Caco-2 (cell line): ENCODE data around the gene ZNF225. TPM values are rescaled to one million over a fixed set of nuclear protein-coding genes. Genes with fewer than 3 reads are reported as not detected.

Experiments used
- BruUV-seq: library from RNA; stranded (reverse); fragments of 400-500 nt; replicated peaks from 2 replicates; lab custom pipeline; 2021; lab: Mats Ljungman, UMichigan
- CTCF ChIA-PET: fragments of 300-600 bp; sonication (Branson Sonifier 250); formaldehyde crosslinking; loops from one replicate; lab custom pipeline; 2022; ENCODE audit warnings: antibody characterized with exemption; lab: Charles Lee
- POLR2A ChIA-PET: fragments of 300-600 bp; sonication (Branson Sonifier 250); formaldehyde crosslinking; loops from one replicate; lab custom pipeline; 2022; ENCODE audit warnings: antibody characterized with exemption; lab: Charles Lee
- DNase-seq, 2 experiments: peaks; one replicate each; pipeline versions ENCODE4 v3.0.0 to v3.0.0-alpha.2; 2020 to 2022
- H3K27me3 ChIP-seq: replicated peaks from 2 replicates; pipeline ENCODE4 v1.6.0; 2011; ENCODE audit warnings: low read length; ENCODE audit not compliant: control insufficient read depth, insufficient read depth
- H3K36me3 ChIP-seq: 2 replicates; pipeline ENCODE4 v1.5.1; 2011; ENCODE audit warnings: low read length; ENCODE audit not compliant: control insufficient read depth, insufficient read depth
- H3K4me1 ChIP-seq: fragments of 250-450 bp; sonication (Bioruptor Pico); 2 replicates; pipeline ENCODE4 v1.5.1; 2020; ENCODE audit warnings: mild to moderate bottlenecking
- H3K4me3 ChIP-seq: 2 replicates; pipeline ENCODE4 v1.5.1; 2011; ENCODE audit warnings: low read depth, mild to moderate bottlenecking, control low read depth, low read length
- H3K9me3 ChIP-seq: fragments of 250-450 bp; sonication (Bioruptor Pico); 2 replicates; pipeline ENCODE4 v1.5.1; 2020; ENCODE audit warnings: mild to moderate bottlenecking, moderate library complexity
- H3K27ac Mint-ChIP-seq: one replicate; pipeline ENCODE4 v1.8.0; 2022; ENCODE audit warnings: mixed read lengths; ENCODE audit not compliant: unreplicated experiment
- H3K27me3 Mint-ChIP-seq: one replicate; pipeline ENCODE4 v1.8.0; 2022; ENCODE audit warnings: mixed read lengths; ENCODE audit not compliant: insufficient read depth, unreplicated experiment
- H3K36me3 Mint-ChIP-seq: one replicate; pipeline ENCODE4 v1.8.0; 2022; ENCODE audit warnings: mild to moderate bottlenecking, mixed read lengths; ENCODE audit not compliant: insufficient read depth, unreplicated experiment
- H3K4me1 Mint-ChIP-seq: one replicate; pipeline ENCODE4 v1.8.0; 2022; ENCODE audit warnings: low read depth, mixed read lengths; ENCODE audit not compliant: unreplicated experiment
- H3K4me3 Mint-ChIP-seq: one replicate; pipeline ENCODE4 v1.8.0; 2022; ENCODE audit warnings: mild to moderate bottlenecking, moderate library complexity, mixed read lengths; ENCODE audit not compliant: unreplicated experiment
- H3K9me3 Mint-ChIP-seq: one replicate; pipeline ENCODE4 v1.8.0; 2022; ENCODE audit warnings: mixed read lengths; ENCODE audit not compliant: unreplicated experiment
- CTCF ChIP-seq, 2 experiments: fragments of 200-600 bp in 1 of 2; IDR thresholded peaks; 1 replicate in 1 of 2; 2 replicates in 1 of 2; pipeline versions ENCODE4 v1.5.1 to v1.8.0; 2011 to 2022; ENCODE audit warnings: antibody characterized with exemption in 1 of 2, control low read depth in 1 of 2, inconsistent platforms in 1 of 2, low read depth in 1 of 2, low read length in 1 of 2, mild to moderate bottlenecking in 1 of 2, moderate library complexity in 1 of 2; ENCODE audit not compliant: insufficient read depth in 1 of 2, severe bottlenecking in 1 of 2, unreplicated experiment in 1 of 2
- intact Hi-C: fragments of 100-400 bp; cut with micrococcal nuclease; formaldehyde crosslinking; loops from one replicate; pipeline ENCODE4 v1.10.0; 2022; ENCODE audit not compliant: unreplicated experiment
- total RNA-seq: library from RNA; stranded (reverse); gene quantifications from 2 replicates; pipeline ENCODE4 v1.2.3, GENCODE V29; 2022

The ZNF225 gene
- total RNA-seq, 1 experiment from 2014 or later = 4.8 TPM

DNA sequence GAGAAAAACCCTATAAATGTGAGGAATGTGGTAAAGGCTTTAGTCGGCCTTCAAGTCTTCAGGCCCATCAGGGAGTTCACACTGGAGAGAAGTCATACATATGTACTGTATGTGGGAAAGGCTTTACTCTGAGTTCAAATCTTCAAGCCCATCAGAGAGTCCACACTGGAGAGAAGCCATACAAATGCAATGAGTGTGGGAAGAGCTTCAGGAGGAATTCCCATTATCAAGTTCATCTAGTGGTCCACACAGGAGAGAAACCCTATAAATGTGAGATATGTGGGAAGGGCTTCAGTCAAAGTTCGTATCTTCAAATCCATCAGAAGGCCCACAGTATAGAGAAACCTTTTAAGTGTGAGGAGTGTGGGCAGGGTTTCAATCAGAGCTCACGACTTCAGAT lies 63.4 kb downstream of the ZNF225 start:
- intact Hi-C loops = no loop called here
- no TSS peak for BruUV-seq
- Mint-ChIP-seq H3K4me3 (no peak overlapping the region), H3K9me3 (peaks cover 56% of the 10 kb centered on the region), H3K27ac (peak overlapping the region; percentile 10), H3K27me3 (peaks cover 2% of the 10 kb centered on the region), H3K36me3 (peaks cover 63% of the 10 kb centered on the region), H3K4me1 (no peaks in the 10 kb centered on the region)
- peaks cover 6% of the 10 kb centered on the region for H3K36me3 ChIP-seq
- peaks cover 10% of the 10 kb centered on the region; the same call in 1 of the 2 replicates for H3K9me3 ChIP-seq
- ChIA-PET POLR2A (no interaction called here), CTCF (no interaction called here)
- H3K4me1 ChIP-seq = no peaks in the 10 kb centered on the region
- no peak for DNase-seq
- TF ChIP-seq CTCF (IDR thresholded peaks at IDR 0.05; ENCODE audit: insufficient read depth in 1 of 2, low read depth in 1 of 2, low read length in 1 of 2, severe bottlenecking in 1 of 2, unreplicated experiment in 1 of 2) = no peak
- no peaks in the 10 kb centered on the region for H3K27me3 ChIP-seq
- no peak overlapping the region for H3K4me3 ChIP-seq

GRCh38 chr19:44180968-44181367 lies 67.8 kb downstream of the ZNF225 start:
- Histone ChIP-seq H3K4me3 (no peak overlapping the region), H3K9me3 (peaks cover 10% of the 10 kb centered on the region; the same call in 1 of the 2 replicates), H3K4me1 (no peaks in the 10 kb centered on the region), H3K27me3 (no peaks in the 10 kb centered on the region), H3K36me3 (no peaks in the 10 kb centered on the region)
- H3K4me3 Mint-ChIP-seq = no peak overlapping the region
- peaks cover 19% of the 10 kb centered on the region for H3K36me3 Mint-ChIP-seq
- CTCF ChIA-PET = no interaction called here
- peaks cover 23% of the 10 kb centered on the region for H3K9me3 Mint-ChIP-seq
- no TSS peak for BruUV-seq
- no peak for DNase-seq
- H3K27ac Mint-ChIP-seq = no peak overlapping the region
- intact Hi-C loops = no loop called here
- H3K27me3 Mint-ChIP-seq = peaks cover 6% of the 10 kb centered on the region
- H3K4me1 Mint-ChIP-seq = no peaks in the 10 kb centered on the region
- POLR2A ChIA-PET = no interaction called here
- no peak for TF ChIP-seq CTCF (IDR thresholded peaks at IDR 0.05; ENCODE audit: insufficient read depth in 1 of 2, low read depth in 1 of 2, low read length in 1 of 2, severe bottlenecking in 1 of 2, unreplicated experiment in 1 of 2)

- Mint-ChIP-seq H3K4me3 (no peak overlapping the region), H3K36me3 (peaks cover 7% of the 10 kb centered on the region), H3K4me1 (no peaks in the 10 kb centered on the region), H3K9me3 (peaks cover 12% of the 10 kb centered on the region), H3K27ac (no peak overlapping the region), H3K27me3 (peaks cover 6% of the 10 kb centered on the region)
- H3K4me3 ChIP-seq = no peak overlapping the region
- H3K36me3 ChIP-seq = no peaks in the 10 kb centered on the region
- intact Hi-C loops = no loop called here
- no peak for TF ChIP-seq CTCF (IDR thresholded peaks at IDR 0.05; ENCODE audit: insufficient read depth in 1 of 2, low read depth in 1 of 2, low read length in 1 of 2, severe bottlenecking in 1 of 2, unreplicated experiment in 1 of 2)
- DNase-seq = peak in 1 of 2 experiments; percentile 8
- ChIA-PET POLR2A (no interaction called here), CTCF (no interaction called here)
- H3K9me3 ChIP-seq = peaks cover 10% of the 10 kb centered on the region; the same call in 1 of the 2 replicates
- BruUV-seq = no TSS peak
- no peaks in the 10 kb centered on the region for H3K27me3 ChIP-seq
- no peaks in the 10 kb centered on the region for H3K4me1 ChIP-seq
These were observed 68.9 kb downstream of the ZNF225 start for GRCh38 chr19:44182145-44182544.

Other genes with a start within 250 kb of the ZNF225 start
- gene ZNF404, start 229.4 kb upstream of the ZNF225 start, total RNA-seq = 0.43 and 1.1 TPM in 2 replicates
- 14.8 and 14.9 TPM in 2 replicates for gene ZNF45, start 178.1 kb upstream of the ZNF225 start, total RNA-seq
- 4.3 and 6.2 TPM in 2 replicates for gene ZNF221, start 162.2 kb upstream of the ZNF225 start, total RNA-seq
- 9.4 and 10.3 TPM in 2 replicates for gene ZNF155, start 129.2 kb upstream of the ZNF225 start, total RNA-seq
- 5.1 and 5.5 TPM in 2 replicates for gene ZNF230, start 110.4 kb upstream of the ZNF225 start, total RNA-seq
- 4.4 and 5.6 TPM in 2 replicates for gene ZNF222, start 88.0 kb upstream of the ZNF225 start, total RNA-seq
- 9.9 and 11.3 TPM in 2 replicates for gene ZNF223, start 61.4 kb upstream of the ZNF225 start, total RNA-seq
- gene ZNF284, start 41.2 kb upstream of the ZNF225 start, total RNA-seq = 2.3 and 3.6 TPM in 2 replicates
- 24.7 and 25.9 TPM in 2 replicates for gene ZNF224, start 19.0 kb upstream of the ZNF225 start, total RNA-seq
- 9.4 and 13.3 TPM in 2 replicates for gene ZNF234, start 28.2 kb downstream of the ZNF225 start, total RNA-seq
- gene ZNF226, start 51.7 kb downstream of the ZNF225 start, total RNA-seq = 27.0 and 28.0 TPM in 2 replicates
- gene ZNF227, start 99.1 kb downstream of the ZNF225 start, total RNA-seq = 25.9 and 27.3 TPM in 2 replicates
- gene ZNF233, start 146.5 kb downstream of the ZNF225 start, total RNA-seq = 4.2 and 4.5 TPM in 2 replicates
- 9.2 and 9.5 TPM in 2 replicates for gene ZNF235, start 191.6 kb downstream of the ZNF225 start, total RNA-seq
- gene ZNF112, start 243.3 kb downstream of the ZNF225 start, total RNA-seq = 4.2 and 6.1 TPM in 2 replicates